ENCODE measurements around the gene AP2M1. TPM values are rescaled to one million over a fixed set of nuclear protein-coding genes. Genes with fewer than 3 reads are reported as not detected.

Gene AP2M1
- total RNA-seq, 1 donor from 2014 or later = 401 TPM

DNA sequence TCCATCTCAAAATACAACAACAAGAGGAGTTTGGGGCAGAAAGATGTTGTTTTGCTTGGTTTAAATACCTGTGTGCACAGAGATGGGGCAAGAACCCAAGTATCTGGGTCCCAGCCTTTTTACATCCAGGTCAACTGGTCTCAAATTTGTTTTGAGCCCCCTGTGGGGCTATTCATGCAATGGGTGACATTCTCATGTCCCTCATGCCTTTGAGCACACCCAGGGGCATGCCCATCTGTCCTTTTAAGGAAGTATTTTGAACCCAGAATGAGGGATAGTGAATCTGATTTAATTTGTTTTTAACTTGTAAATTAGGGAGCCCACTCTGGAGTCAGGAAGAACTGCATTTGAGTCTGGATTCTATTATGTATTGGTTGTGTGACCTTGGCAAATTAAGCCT is 26.2 kb downstream of the AP2M1 start:
- Mint-ChIP-seq H3K4me1 (ENCODE audit: unreplicated experiment) (no peaks in the 10 kb centered on the region), H3K9me3 (ENCODE audit: unreplicated experiment) (no peaks in the 10 kb centered on the region), H3K4me3 (ENCODE audit: unreplicated experiment) (no peak overlapping the region), H3K36me3 (ENCODE audit: low read depth, unreplicated experiment) (peaks cover under 1% of the 10 kb centered on the region), H3K27ac (ENCODE audit: unreplicated experiment) (no peak overlapping the region), H3K27me3 (ENCODE audit: unreplicated experiment) (peaks cover 1% of the 10 kb centered on the region)
- DNase-seq (ENCODE audit: low spot score) = no peak
- TF ChIP-seq CTCF (IDR thresholded peaks at IDR 0.05; ENCODE audit: unreplicated experiment) = no peak

DNA sequence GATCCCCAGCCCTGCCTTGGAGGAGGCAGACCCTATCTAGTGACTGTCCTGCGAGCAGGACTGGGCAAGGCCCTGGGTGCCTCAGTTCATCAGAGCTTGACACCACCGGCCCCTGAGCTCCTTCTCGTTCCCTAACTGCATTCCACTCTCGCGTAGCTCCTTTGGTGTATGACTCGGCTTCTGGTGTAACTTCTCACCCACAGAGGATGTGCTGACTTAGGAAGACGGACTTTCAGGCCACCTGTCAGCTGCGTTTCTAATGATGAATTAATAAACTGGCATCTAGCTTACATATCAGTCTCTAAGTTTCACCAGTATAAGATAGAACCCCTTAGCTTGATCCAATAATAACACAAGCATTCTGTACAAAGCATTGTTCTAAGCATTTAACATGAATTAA is 28.9 kb downstream of the AP2M1 start:
- H3K27ac Mint-ChIP-seq (ENCODE audit: unreplicated experiment) = no peak overlapping the region
- H3K4me1 Mint-ChIP-seq (ENCODE audit: unreplicated experiment) = no peaks in the 10 kb centered on the region
- H3K36me3 Mint-ChIP-seq (ENCODE audit: low read depth, unreplicated experiment) = no peaks in the 10 kb centered on the region
- DNase-seq (ENCODE audit: low spot score) = no peak
- no peaks in the 10 kb centered on the region for H3K9me3 Mint-ChIP-seq (ENCODE audit: unreplicated experiment)
- H3K27me3 Mint-ChIP-seq (ENCODE audit: unreplicated experiment) = peaks cover 1% of the 10 kb centered on the region
- TF ChIP-seq CTCF (IDR thresholded peaks at IDR 0.05; ENCODE audit: unreplicated experiment) = no peak
- no peak overlapping the region for H3K4me3 Mint-ChIP-seq (ENCODE audit: unreplicated experiment)

GRCh38 chr3:184209146-184209923 is 34.7 kb downstream of the AP2M1 start:
- no peaks in the 10 kb centered on the region for H3K36me3 Mint-ChIP-seq (ENCODE audit: low read depth, unreplicated experiment)
- H3K27ac Mint-ChIP-seq (ENCODE audit: unreplicated experiment) = no peak overlapping the region
- TF ChIP-seq CTCF (IDR thresholded peaks at IDR 0.05; ENCODE audit: unreplicated experiment) = no peak

GRCh38 chr3:184211297-184211696 is 36.6 kb downstream of the AP2M1 start:
- H3K4me3 Mint-ChIP-seq (ENCODE audit: unreplicated experiment) = no peak overlapping the region
- peaks cover 11% of the 10 kb centered on the region for H3K4me1 Mint-ChIP-seq (ENCODE audit: unreplicated experiment)
- H3K9me3 Mint-ChIP-seq (ENCODE audit: unreplicated experiment) = no peaks in the 10 kb centered on the region
- H3K36me3 Mint-ChIP-seq (ENCODE audit: low read depth, unreplicated experiment) = no peaks in the 10 kb centered on the region
- peaks cover 1% of the 10 kb centered on the region for H3K27me3 Mint-ChIP-seq (ENCODE audit: unreplicated experiment)
- no peak overlapping the region for H3K27ac Mint-ChIP-seq (ENCODE audit: unreplicated experiment)
- no peak for DNase-seq (ENCODE audit: low spot score)
- TF ChIP-seq CTCF (IDR thresholded peaks at IDR 0.05; ENCODE audit: unreplicated experiment) = no peak

More at GRCh38 chr3:184209146-184209923, 34.7 kb downstream of the AP2M1 start:
- Mint-ChIP-seq H3K9me3 (ENCODE audit: unreplicated experiment) (no peaks in the 10 kb centered on the region), H3K4me1 (ENCODE audit: unreplicated experiment) (no peaks in the 10 kb centered on the region), H3K4me3 (ENCODE audit: unreplicated experiment) (no peak overlapping the region), H3K27me3 (ENCODE audit: unreplicated experiment) (no peaks in the 10 kb centered on the region)
- DNase-seq (ENCODE audit: low spot score) = no peak

DNA sequence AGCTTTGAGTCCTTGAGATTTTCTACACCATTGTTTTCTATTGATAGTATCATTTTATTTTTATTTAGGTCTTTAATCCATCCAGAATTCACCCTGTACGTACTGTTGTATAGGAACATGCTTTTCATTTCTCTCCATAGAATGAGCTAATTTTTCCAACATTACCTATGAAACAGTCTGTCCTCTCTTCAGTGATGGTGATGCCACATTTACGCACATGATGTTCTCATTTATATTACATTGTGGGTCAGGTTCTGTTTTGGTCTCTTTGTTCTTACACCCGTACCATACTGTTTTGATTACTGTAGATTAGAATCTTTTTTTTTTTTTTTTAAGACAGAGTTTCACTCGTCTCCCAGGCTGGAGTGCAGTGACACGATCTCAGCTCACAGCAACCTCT is 37.1 kb downstream of the AP2M1 start:
- Mint-ChIP-seq H3K36me3 (ENCODE audit: low read depth, unreplicated experiment) (no peaks in the 10 kb centered on the region), H3K4me3 (ENCODE audit: unreplicated experiment) (no peak overlapping the region), H3K27me3 (ENCODE audit: unreplicated experiment) (peaks cover 1% of the 10 kb centered on the region), H3K27ac (ENCODE audit: unreplicated experiment) (no peak overlapping the region), H3K4me1 (ENCODE audit: unreplicated experiment) (peaks cover 11% of the 10 kb centered on the region), H3K9me3 (ENCODE audit: unreplicated experiment) (no peaks in the 10 kb centered on the region)
- no peak for DNase-seq (ENCODE audit: low spot score)
- no peak for TF ChIP-seq CTCF (IDR thresholded peaks at IDR 0.05; ENCODE audit: unreplicated experiment)

All from endothelial cell (in vitro differentiated cells).